Islet precursor cell (in vitro differentiated cells): ENCODE results near the gene CARHSP1.
"Not testable (repeated sequence)": the region's sequence is repeated elsewhere in the genome, so short reads cannot be mapped to it uniquely, and the experiment has no call there.

Source experiments
- DNase-seq: peaks from one replicate; pipeline ENCODE4 v3.0.0-alpha.2; 2018

The CARHSP1 gene

GRCh38 chr16:8853150-8853549, 15.7 kb downstream of the CARHSP1 start:
- no peak for DNase-seq

GRCh38 chr16:8852534-8852933, 16.3 kb downstream of the CARHSP1 start:
- no peak for DNase-seq

- DNase-seq = no peak
Observed at GRCh38 chr16:8851761-8852403, 16.9 kb downstream of the CARHSP1 start.

GRCh38 chr16:8850279-8850885, 18.4 kb downstream of the CARHSP1 start:
- peak; percentile 56 for DNase-seq

GRCh38 chr16:8849411-8850011, 19.3 kb downstream of the CARHSP1 start:
- peak; percentile 50 for DNase-seq

- DNase-seq = no peak
Observed at GRCh38 chr16:8848939-8849391, 19.8 kb downstream of the CARHSP1 start.

- DNase-seq = no peak
Observed at GRCh38 chr16:8848231-8848938, 20.4 kb downstream of the CARHSP1 start.

GRCh38 chr16:8847623-8848022, 21.2 kb downstream of the CARHSP1 start:
- DNase-seq = no peak

GRCh38 chr16:8847145-8847544, 21.7 kb downstream of the CARHSP1 start:
- DNase-seq = no peak

GRCh38 chr16:8846401-8846932, 22.3 kb downstream of the CARHSP1 start:
- no peak for DNase-seq

GRCh38 chr16:8845699-8846298, 23.0 kb downstream of the CARHSP1 start:
- no peak for DNase-seq

GRCh38 chr16:8843296-8843695, 25.5 kb downstream of the CARHSP1 start:
- DNase-seq = not testable (repeated sequence)

- DNase-seq = not testable (repeated sequence)
Observed at GRCh38 chr16:8842016-8842415, 26.8 kb downstream of the CARHSP1 start.

GRCh38 chr16:8837594-8837993, 31.2 kb downstream of the CARHSP1 start:
- not testable (repeated sequence) for DNase-seq

GRCh38 chr16:8836797-8837196, 32.0 kb downstream of the CARHSP1 start:
- DNase-seq = not testable (repeated sequence)

GRCh38 chr16:8832717-8833105, 36.1 kb downstream of the CARHSP1 start:
- no peak for DNase-seq

- DNase-seq = peak; percentile 54
Observed at GRCh38 chr16:8831871-8832716, 36.7 kb downstream of the CARHSP1 start.

GRCh38 chr16:8831450-8831849, 37.4 kb downstream of the CARHSP1 start:
- DNase-seq = no peak

GRCh38 chr16:8828541-8829165, 40.2 kb downstream of the CARHSP1 start:
- DNase-seq = no peak

- no peak for DNase-seq
Observed at GRCh38 chr16:8826278-8826879, 42.4 kb downstream of the CARHSP1 start.

- DNase-seq = no peak
Observed at GRCh38 chr16:8822403-8822802, 46.4 kb downstream of the CARHSP1 start.
